ENCODE measurements around the gene PAH.

DNA sequence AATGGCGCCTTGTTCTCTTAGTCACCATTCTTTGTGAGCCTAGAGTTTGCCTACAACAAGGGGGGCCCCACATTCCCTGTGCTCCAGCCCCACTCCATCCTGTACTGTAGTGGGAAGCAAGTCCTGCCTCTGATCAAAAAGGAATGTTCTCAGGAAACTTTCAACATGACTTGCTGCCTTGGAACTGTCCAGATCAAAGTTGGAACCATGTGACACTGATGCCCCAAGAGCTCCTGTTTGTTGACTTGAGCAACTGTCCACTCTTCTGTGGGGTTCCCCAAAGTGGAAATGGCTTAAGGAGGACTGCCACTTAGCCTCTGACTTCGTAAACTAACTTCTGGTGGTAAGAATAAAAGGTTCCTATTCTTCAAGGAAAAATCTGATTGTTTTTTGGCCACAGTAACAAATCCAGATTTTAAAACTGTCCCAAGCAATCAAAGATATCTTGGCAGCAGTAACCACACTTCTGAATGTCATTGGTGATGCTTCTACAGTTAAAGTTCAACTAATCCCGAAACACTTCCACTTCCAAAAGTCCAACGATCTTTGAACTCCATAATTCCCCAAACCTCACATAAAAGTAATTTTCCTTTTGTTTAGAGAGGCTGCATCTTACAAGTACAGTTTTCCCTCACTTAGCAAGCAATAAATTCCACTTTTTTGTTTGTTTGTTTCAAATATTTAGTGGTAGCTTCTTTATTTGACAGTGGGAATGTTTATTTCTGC lies 67.2 kb downstream of the PAH start:
- no peak for TF ChIP-seq RARB (CRISPR knock-in tag; IDR thresholded peaks at IDR 0.05)
- TF ChIP-seq OSR1 (CRISPR knock-in tag; IDR thresholded peaks at IDR 0.05) = no peak
- no peak for TF ChIP-seq GLIS3 (CRISPR knock-in tag; IDR thresholded peaks at IDR 0.05)
- TF ChIP-seq, protein P1, sequence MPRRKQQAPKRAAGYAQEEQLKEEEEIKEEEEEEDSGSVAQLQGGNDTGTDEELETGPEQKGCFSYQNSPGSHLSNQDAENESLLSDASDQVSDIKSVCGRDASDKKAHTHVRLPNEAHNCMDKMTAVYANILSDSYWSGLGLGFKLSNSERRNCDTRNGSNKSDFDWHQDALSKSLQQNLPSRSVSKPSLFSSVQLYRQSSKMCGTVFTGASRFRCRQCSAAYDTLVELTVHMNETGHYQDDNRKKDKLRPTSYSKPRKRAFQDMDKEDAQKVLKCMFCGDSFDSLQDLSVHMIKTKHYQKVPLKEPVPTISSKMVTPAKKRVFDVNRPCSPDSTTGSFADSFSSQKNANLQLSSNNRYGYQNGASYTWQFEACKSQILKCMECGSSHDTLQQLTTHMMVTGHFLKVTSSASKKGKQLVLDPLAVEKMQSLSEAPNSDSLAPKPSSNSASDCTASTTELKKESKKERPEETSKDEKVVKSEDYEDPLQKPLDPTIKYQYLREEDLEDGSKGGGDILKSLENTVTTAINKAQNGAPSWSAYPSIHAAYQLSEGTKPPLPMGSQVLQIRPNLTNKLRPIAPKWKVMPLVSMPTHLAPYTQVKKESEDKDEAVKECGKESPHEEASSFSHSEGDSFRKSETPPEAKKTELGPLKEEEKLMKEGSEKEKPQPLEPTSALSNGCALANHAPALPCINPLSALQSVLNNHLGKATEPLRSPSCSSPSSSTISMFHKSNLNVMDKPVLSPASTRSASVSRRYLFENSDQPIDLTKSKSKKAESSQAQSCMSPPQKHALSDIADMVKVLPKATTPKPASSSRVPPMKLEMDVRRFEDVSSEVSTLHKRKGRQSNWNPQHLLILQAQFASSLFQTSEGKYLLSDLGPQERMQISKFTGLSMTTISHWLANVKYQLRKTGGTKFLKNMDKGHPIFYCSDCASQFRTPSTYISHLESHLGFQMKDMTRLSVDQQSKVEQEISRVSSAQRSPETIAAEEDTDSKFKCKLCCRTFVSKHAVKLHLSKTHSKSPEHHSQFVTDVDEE (CRISPR knock-in tag; IDR thresholded peaks at IDR 0.05) = no peak
- TF ChIP-seq ZFP30 (CRISPR knock-in tag; IDR thresholded peaks at IDR 0.05) = no peak
- TF ChIP-seq, protein P2, sequence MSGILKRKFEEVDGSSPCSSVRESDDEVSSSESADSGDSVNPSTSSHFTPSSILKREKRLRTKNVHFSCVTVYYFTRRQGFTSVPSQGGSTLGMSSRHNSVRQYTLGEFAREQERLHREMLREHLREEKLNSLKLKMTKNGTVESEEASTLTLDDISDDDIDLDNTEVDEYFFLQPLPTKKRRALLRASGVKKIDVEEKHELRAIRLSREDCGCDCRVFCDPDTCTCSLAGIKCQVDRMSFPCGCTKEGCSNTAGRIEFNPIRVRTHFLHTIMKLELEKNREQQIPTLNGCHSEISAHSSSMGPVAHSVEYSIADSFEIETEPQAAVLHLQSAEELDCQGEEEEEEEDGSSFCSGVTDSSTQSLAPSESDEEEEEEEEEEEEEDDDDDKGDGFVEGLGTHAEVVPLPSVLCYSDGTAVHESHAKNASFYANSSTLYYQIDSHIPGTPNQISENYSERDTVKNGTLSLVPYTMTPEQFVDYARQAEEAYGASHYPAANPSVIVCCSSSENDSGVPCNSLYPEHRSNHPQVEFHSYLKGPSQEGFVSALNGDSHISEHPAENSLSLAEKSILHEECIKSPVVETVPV (CRISPR knock-in tag; IDR thresholded peaks at IDR 0.05) = no peak
